IMR-90 (cell line): ENCODE measurements around the gene MYBPH.

Experiments
- CEBPB ChIP-seq: IDR thresholded peaks from 2 replicates; pipeline ENCODE4 v1.6.1; 2012; ENCODE audit warnings: low read depth, low read length, improper control_type of control experiment
- CHD1 ChIP-seq: IDR thresholded peaks from 2 replicates; pipeline ENCODE4 v1.6.1; 2012; ENCODE audit warnings: low read depth, low read length, improper control_type of control experiment
- CTCF ChIP-seq: conservative IDR thresholded peaks from 2 replicates; pipeline ENCODE4 v1.5.1; 2012; ENCODE audit warnings: mild to moderate bottlenecking, low read depth, low read length, improper control_type of control experiment
- MAFK ChIP-seq: IDR thresholded peaks from 2 replicates; pipeline ENCODE4 v1.6.1; 2012; ENCODE audit warnings: low read depth, low read length, improper control_type of control experiment
- MAZ ChIP-seq: IDR thresholded peaks from 2 replicates; pipeline ENCODE4 v1.6.1; 2012; ENCODE audit warnings: low read depth, mild to moderate bottlenecking, low read length, improper control_type of control experiment, moderate library complexity, borderline replicate concordance
- MXI1 ChIP-seq: IDR thresholded peaks from 2 replicates; pipeline ENCODE4 v1.6.1; 2012; ENCODE audit warnings: low read depth, mild to moderate bottlenecking, low read length, moderate library complexity, borderline replicate concordance
- NFE2L2 ChIP-seq: fragments of 150-350 bp; IDR thresholded peaks from 2 replicates; pipeline ENCODE4 v1.6.1; 2016; ENCODE audit warnings: low read depth, mild to moderate bottlenecking, low read length
- POLR2A ChIP-seq: IDR thresholded peaks from 2 replicates; pipeline ENCODE4 v1.6.1; 2012; ENCODE audit warnings: mild to moderate bottlenecking, low read depth, low read length
- RCOR1 ChIP-seq: IDR thresholded peaks from 2 replicates; pipeline ENCODE4 v1.6.1; 2012; ENCODE audit warnings: mild to moderate bottlenecking, low read length, improper control_type of control experiment; ENCODE audit not compliant: insufficient replicate concordance
- SMC3 ChIP-seq: fragments of 150-350 bp; IDR thresholded peaks from 2 replicates; pipeline ENCODE4 v1.6.1; 2016; ENCODE audit warnings: low read depth, mild to moderate bottlenecking, antibody characterized with exemption, low read length, moderate library complexity
- USF2 ChIP-seq: fragments of 150-350 bp; IDR thresholded peaks from 2 replicates; pipeline ENCODE4 v1.6.1; 2017; ENCODE audit warnings: mild to moderate bottlenecking, antibody characterized with exemption, low read length, low read depth

- no peak for TF ChIP-seq POLR2A
- TF ChIP-seq CTCF = no peak
- TF ChIP-seq NFE2L2 = no peak
- no peak for TF ChIP-seq USF2
- no peak for TF ChIP-seq MAFK
- TF ChIP-seq RCOR1 = no peak
- TF ChIP-seq MAZ = no peak
- TF ChIP-seq SMC3 = no peak
- no peak for TF ChIP-seq CHD1
- TF ChIP-seq MXI1 = no peak
- TF ChIP-seq CEBPB = no peak
These were observed 14.3 kb upstream of the MYBPH start for GRCh38 chr1:203189951-203190352.
